H9 (cell line): ENCODE data around the gene SEMA3D. TPM values are rescaled to one million over a fixed set of nuclear protein-coding genes. Genes with fewer than 3 reads are reported as not detected.

Experiments used
- DNase-seq: peaks from one replicate; pipeline ENCODE4 v3.0.0-alpha.2; 2017
- H2AFZ ChIP-seq: one replicate; pipeline ENCODE4 v1.6.1; 2013; ENCODE audit warnings: mild to moderate bottlenecking, low read length, control low read depth, moderate library complexity
- H2AK5ac ChIP-seq: 2 replicates; pipeline ENCODE4 v1.6.1; 2013; ENCODE audit warnings: low read length, control low read depth, mixed read lengths; ENCODE audit not compliant: insufficient read length
- H2BK120ac ChIP-seq: one replicate; pipeline ENCODE4 v1.6.1; 2013; ENCODE audit warnings: low read depth, mild to moderate bottlenecking, low read length, control low read depth, inconsistent platforms; ENCODE audit not compliant: poor library complexity, severe bottlenecking
- H2BK12ac ChIP-seq: 2 replicates; pipeline ENCODE4 v1.6.1; 2013; ENCODE audit warnings: low read length, control low read depth, mixed read lengths, low read depth; ENCODE audit not compliant: insufficient read length
- H2BK15ac ChIP-seq: 2 replicates; pipeline ENCODE4 v1.6.1; 2013; ENCODE audit warnings: low read depth, low read length, control low read depth
- H2BK20ac ChIP-seq: one replicate; pipeline ENCODE4 v1.6.1; 2013; ENCODE audit warnings: low read depth, mild to moderate bottlenecking, low read length, control low read depth, inconsistent platforms; ENCODE audit not compliant: poor library complexity, severe bottlenecking
- H2BK5ac ChIP-seq: 2 replicates; pipeline ENCODE4 v1.6.1; 2013; ENCODE audit warnings: low read length, control low read depth, mixed read lengths; ENCODE audit not compliant: insufficient read length
- H3K14ac ChIP-seq: 2 replicates; pipeline ENCODE4 v1.6.1; 2013; ENCODE audit warnings: low read length, control low read depth; ENCODE audit not compliant: insufficient read depth
- H3K18ac ChIP-seq: 2 replicates; pipeline ENCODE4 v1.6.1; 2013; ENCODE audit warnings: low read depth, mild to moderate bottlenecking, mixed read lengths, low read length, control low read depth; ENCODE audit not compliant: insufficient read length
- H3K23ac ChIP-seq: 2 replicates; pipeline ENCODE4 v1.6.1; 2013; ENCODE audit warnings: low read length, control low read depth, mixed read lengths, low read depth; ENCODE audit not compliant: insufficient read length
- H3K23me2 ChIP-seq: 2 replicates; pipeline ENCODE4 v1.6.1; 2013; ENCODE audit warnings: low read depth, mild to moderate bottlenecking, mixed read lengths, low read length, control low read depth; ENCODE audit not compliant: insufficient read length, poor library complexity, severe bottlenecking
- H3K27ac ChIP-seq: 2 replicates; pipeline ENCODE4 v1.5.1; 2013; ENCODE audit warnings: low read length, control low read depth, mixed read lengths, low read depth; ENCODE audit not compliant: insufficient read length
- H3K27me3 ChIP-seq: 2 replicates; pipeline ENCODE4 v1.6.1; 2013; ENCODE audit warnings: low read length, control low read depth, inconsistent platforms; ENCODE audit not compliant: insufficient read depth
- H3K4ac ChIP-seq: 2 replicates; pipeline ENCODE4 v1.6.1; 2013; ENCODE audit warnings: low read depth, mild to moderate bottlenecking, control low read depth, inconsistent platforms, low read length, moderate library complexity
- H3K4me1 ChIP-seq: 2 replicates; pipeline ENCODE4 v1.6.1; 2013; ENCODE audit warnings: low read length, control low read depth, inconsistent platforms; ENCODE audit not compliant: insufficient read depth
- H3K4me2 ChIP-seq: 2 replicates; pipeline ENCODE4 v1.6.1; 2013; ENCODE audit warnings: low read length, control low read depth, mixed read lengths; ENCODE audit not compliant: insufficient read length, insufficient read depth
- H3K56ac ChIP-seq: 2 replicates; pipeline ENCODE4 v1.6.1; 2013; ENCODE audit warnings: low read depth, mild to moderate bottlenecking, mixed read lengths, low read length, control low read depth; ENCODE audit not compliant: insufficient read length
- H3K79me1 ChIP-seq: 2 replicates; pipeline ENCODE4 v1.6.1; 2013; ENCODE audit warnings: low read depth, mild to moderate bottlenecking, moderate library complexity, low read length, control low read depth, inconsistent platforms; ENCODE audit not compliant: insufficient read depth, poor library complexity, severe bottlenecking
- H3K79me2 ChIP-seq: 2 replicates; pipeline ENCODE4 v1.6.1; 2013; ENCODE audit warnings: low read length, control low read depth, inconsistent platforms; ENCODE audit not compliant: insufficient read depth
- H3K9ac ChIP-seq: 2 replicates; pipeline ENCODE4 v1.6.1; 2013; ENCODE audit warnings: low read length, control low read depth, mixed read lengths; ENCODE audit not compliant: insufficient read length; ENCODE audit errors: extremely low read depth
- H3K9me3 ChIP-seq: one replicate; pipeline ENCODE4 v1.6.1; 2013; ENCODE audit warnings: low read depth, low read length, inconsistent platforms; ENCODE audit not compliant: control insufficient read depth
- H3T11ph ChIP-seq: one replicate; pipeline ENCODE4 v1.6.1; 2013; ENCODE audit warnings: mild to moderate bottlenecking, low read length, control low read depth, inconsistent platforms
- H4K20me1 ChIP-seq: one replicate; pipeline ENCODE4 v1.6.1; 2013; ENCODE audit not compliant: control insufficient read depth, insufficient read length, insufficient read depth
- H4K5ac ChIP-seq: 2 replicates; pipeline ENCODE4 v1.6.1; 2013; ENCODE audit warnings: low read depth, mild to moderate bottlenecking, mixed read lengths, low read length, control low read depth; ENCODE audit not compliant: insufficient read length
- H4K8ac ChIP-seq: replicated peaks from 2 replicates; pipeline ENCODE4 v1.6.1; 2013; ENCODE audit warnings: low read length, control low read depth, mixed read lengths, low read depth; ENCODE audit not compliant: insufficient read length
- H4K91ac ChIP-seq: 2 replicates; pipeline ENCODE4 v1.6.1; 2013; ENCODE audit warnings: low read depth, mild to moderate bottlenecking, moderate library complexity, mixed read lengths, low read length, control low read depth; ENCODE audit not compliant: insufficient read length
- H3K27ac Mint-ChIP-seq, 3 experiments: 2 replicates in 2 of 3; 3 replicates in 1 of 3; pipeline ENCODE4 v1.8.0; 2020 to 2021; ENCODE audit warnings: mixed read lengths in 3 of 3, mild to moderate bottlenecking in 1 of 3, moderate library complexity in 1 of 3
- H3K27me3 Mint-ChIP-seq: 2 replicates; pipeline ENCODE4 v1.8.0; 2021; ENCODE audit warnings: low read depth, mild to moderate bottlenecking, moderate library complexity, mixed read lengths
- H3K36me3 Mint-ChIP-seq, 3 experiments: 2 replicates in 2 of 3; 3 replicates in 1 of 3; pipeline ENCODE4 v1.8.0; 2020 to 2021; ENCODE audit warnings: low read depth in 3 of 3, mixed read lengths in 3 of 3; ENCODE audit not compliant: insufficient read depth in 1 of 3
- H3K4me1 Mint-ChIP-seq, 2 experiments: 2 replicates each; pipeline ENCODE4 v1.8.0; 2020; ENCODE audit warnings: mixed read lengths in 2 of 2
- H3K4me3 Mint-ChIP-seq, 2 experiments: 2 replicates in 1 of 2; 3 replicates in 1 of 2; pipeline ENCODE4 v1.8.0; 2020 to 2021; ENCODE audit warnings: mild to moderate bottlenecking in 2 of 2, mixed read lengths in 2 of 2, moderate library complexity in 1 of 2
- H3K9me3 Mint-ChIP-seq, 2 experiments: 2 replicates in 1 of 2; 3 replicates in 1 of 2; pipeline ENCODE4 v1.8.0; 2020; ENCODE audit warnings: mild to moderate bottlenecking in 2 of 2, mixed read lengths in 2 of 2, moderate library complexity in 1 of 2
- WGBS: extraction: QIAGEN DNeasy Blood & Tissue Kit; methylation state at CpG from one replicate; pipeline ENCODE4 v1.1.7; 2013; ENCODE audit warnings: missing lambda C conversion rate, low lambda C conversion rate, mixed read lengths; ENCODE audit not compliant: insufficient read length; ENCODE audit errors: extremely low coverage; 5-methylcytosine and 5-hydroxymethylcytosine counted together
- total RNA-seq: library from RNA; stranded (reverse); gene quantifications from 2 replicates; pipeline ENCODE4 v1.2.1, GENCODE V29; 2021
- TF ChIP-seq, protein P1 (sequence below): fragments of 200-600 bp; sonication (generic); conservative IDR thresholded peaks from 3 replicates; pipeline ENCODE4 v1.8.0; 2021; ENCODE audit warnings: antibody characterized with exemption, mild to moderate bottlenecking

SEMA3D gene
- total RNA-seq, 1 experiment from 2014 or later: 5.4 TPM

DNA sequence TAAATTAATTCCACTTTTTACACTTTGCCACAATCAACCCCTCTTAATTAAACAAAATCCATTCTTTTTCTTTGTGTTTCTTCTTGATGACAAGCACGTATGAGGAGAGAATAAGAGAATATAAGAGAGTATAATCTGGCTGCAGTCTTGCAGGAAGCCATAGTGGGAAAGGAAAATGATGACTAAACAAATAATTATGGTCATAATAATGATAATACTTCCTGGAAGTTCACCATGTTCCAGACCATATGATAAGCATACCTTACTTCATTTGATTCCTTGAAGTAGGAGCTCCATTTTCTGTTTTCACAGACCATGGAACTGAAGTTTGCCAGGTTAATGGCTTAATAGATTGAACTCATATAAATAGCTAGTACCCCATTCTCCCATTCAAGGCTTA lies 237.8 kb downstream of the SEMA3D start:
- no peaks in the 10 kb centered on the region for H3K4me1 ChIP-seq
- H2BK15ac ChIP-seq: no peak overlapping the region
- no peak overlapping the region for H3T11ph ChIP-seq
- H4K5ac ChIP-seq: no peak overlapping the region
- no peak for DNase-seq
- H3K4me2 ChIP-seq: no peak overlapping the region
- H3K27me3 Mint-ChIP-seq: no peaks in the 10 kb centered on the region
- no peak overlapping the region for H3K4ac ChIP-seq
- no peaks in the 10 kb centered on the region for H3K9me3 ChIP-seq
- no peak overlapping the region for H3K9ac ChIP-seq
- H3K79me1 ChIP-seq: no peaks in the 10 kb centered on the region
- H3K79me2 ChIP-seq: no peaks in the 10 kb centered on the region
- no peak overlapping the region for H3K27ac ChIP-seq
- no peaks in the 10 kb centered on the region for H3K9me3 Mint-ChIP-seq
- no peaks in the 10 kb centered on the region for H3K23me2 ChIP-seq
- H3K4me1 Mint-ChIP-seq: peaks cover 3% of the 10 kb centered on the region in 2 experiments; a peak in 3 of 4 replicates
- H4K8ac ChIP-seq: no peak overlapping the region
- no peak overlapping the region for H2BK5ac ChIP-seq
- no peak overlapping the region for H2AK5ac ChIP-seq
- H2BK12ac ChIP-seq: no peak overlapping the region
- no peak overlapping the region for H4K91ac ChIP-seq
- no peaks in the 10 kb centered on the region for H3K36me3 Mint-ChIP-seq
- no peaks in the 10 kb centered on the region for H4K20me1 ChIP-seq
- WGBS: no CpG with 5 or more reads among the region's 1 CpG
- no peak overlapping the region for H3K18ac ChIP-seq
- TF ChIP-seq, protein P1, sequence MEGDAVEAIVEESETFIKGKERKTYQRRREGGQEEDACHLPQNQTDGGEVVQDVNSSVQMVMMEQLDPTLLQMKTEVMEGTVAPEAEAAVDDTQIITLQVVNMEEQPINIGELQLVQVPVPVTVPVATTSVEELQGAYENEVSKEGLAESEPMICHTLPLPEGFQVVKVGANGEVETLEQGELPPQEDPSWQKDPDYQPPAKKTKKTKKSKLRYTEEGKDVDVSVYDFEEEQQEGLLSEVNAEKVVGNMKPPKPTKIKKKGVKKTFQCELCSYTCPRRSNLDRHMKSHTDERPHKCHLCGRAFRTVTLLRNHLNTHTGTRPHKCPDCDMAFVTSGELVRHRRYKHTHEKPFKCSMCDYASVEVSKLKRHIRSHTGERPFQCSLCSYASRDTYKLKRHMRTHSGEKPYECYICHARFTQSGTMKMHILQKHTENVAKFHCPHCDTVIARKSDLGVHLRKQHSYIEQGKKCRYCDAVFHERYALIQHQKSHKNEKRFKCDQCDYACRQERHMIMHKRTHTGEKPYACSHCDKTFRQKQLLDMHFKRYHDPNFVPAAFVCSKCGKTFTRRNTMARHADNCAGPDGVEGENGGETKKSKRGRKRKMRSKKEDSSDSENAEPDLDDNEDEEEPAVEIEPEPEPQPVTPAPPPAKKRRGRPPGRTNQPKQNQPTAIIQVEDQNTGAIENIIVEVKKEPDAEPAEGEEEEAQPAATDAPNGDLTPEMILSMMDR: no peak
- H3K27me3 ChIP-seq: no peaks in the 10 kb centered on the region
- H3K56ac ChIP-seq: no peak overlapping the region
- H2AFZ ChIP-seq: no peak overlapping the region
- no peak overlapping the region for H3K4me3 Mint-ChIP-seq
- H2BK20ac ChIP-seq: no peak overlapping the region
- no peak overlapping the region; a peak in 1 of 7 replicates for H3K27ac Mint-ChIP-seq
- H3K14ac ChIP-seq: no peak overlapping the region
- H2BK120ac ChIP-seq: no peak overlapping the region
- H3K23ac ChIP-seq: no peak overlapping the region
